ENCODE measurements around the gene UBA7.

UBA7 gene, protein sequence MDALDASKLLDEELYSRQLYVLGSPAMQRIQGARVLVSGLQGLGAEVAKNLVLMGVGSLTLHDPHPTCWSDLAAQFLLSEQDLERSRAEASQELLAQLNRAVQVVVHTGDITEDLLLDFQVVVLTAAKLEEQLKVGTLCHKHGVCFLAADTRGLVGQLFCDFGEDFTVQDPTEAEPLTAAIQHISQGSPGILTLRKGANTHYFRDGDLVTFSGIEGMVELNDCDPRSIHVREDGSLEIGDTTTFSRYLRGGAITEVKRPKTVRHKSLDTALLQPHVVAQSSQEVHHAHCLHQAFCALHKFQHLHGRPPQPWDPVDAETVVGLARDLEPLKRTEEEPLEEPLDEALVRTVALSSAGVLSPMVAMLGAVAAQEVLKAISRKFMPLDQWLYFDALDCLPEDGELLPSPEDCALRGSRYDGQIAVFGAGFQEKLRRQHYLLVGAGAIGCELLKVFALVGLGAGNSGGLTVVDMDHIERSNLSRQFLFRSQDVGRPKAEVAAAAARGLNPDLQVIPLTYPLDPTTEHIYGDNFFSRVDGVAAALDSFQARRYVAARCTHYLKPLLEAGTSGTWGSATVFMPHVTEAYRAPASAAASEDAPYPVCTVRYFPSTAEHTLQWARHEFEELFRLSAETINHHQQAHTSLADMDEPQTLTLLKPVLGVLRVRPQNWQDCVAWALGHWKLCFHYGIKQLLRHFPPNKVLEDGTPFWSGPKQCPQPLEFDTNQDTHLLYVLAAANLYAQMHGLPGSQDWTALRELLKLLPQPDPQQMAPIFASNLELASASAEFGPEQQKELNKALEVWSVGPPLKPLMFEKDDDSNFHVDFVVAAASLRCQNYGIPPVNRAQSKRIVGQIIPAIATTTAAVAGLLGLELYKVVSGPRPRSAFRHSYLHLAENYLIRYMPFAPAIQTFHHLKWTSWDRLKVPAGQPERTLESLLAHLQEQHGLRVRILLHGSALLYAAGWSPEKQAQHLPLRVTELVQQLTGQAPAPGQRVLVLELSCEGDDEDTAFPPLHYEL

DNA sequence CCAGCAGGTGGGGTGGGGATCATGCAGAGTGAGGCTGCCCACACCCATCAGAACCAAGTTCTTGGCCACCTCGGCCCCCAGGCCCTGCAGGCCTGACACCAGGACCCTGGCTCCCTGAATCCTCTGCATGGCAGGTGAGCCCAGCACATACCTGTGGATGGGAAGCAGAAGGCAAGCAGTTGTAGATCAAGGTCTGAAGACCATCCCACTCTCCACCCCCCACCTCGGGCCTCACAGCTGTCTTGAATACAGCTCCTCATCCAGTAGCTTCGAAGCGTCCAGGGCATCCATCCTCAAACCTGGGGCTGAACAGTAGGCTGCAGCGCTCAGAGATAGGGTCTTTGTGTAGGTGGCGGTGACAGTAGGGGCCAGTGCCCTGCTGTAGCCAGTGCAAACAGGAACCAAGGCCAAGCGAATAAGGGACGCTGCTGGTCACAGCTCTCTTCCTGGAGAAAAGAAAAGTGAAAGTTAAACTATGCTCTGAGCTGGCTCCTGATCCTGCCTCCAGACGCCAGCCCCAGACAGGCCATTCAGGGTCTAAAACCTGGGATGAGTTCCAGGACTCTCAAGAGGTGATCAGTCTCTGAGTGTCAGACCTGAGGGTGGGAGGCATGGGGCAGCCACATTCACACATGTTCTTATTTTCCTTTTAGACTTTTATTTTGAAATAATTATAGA, at the start of gene UBA7:
UBA7 (minus strand) TSS at position 457 of the 678 bp plus-strand sequence; CDS start at position 291, 166 bp downstream.
- intact Hi-C loops (cut with DNase I; ENCODE audit: low total_unique reads) = loop anchor here (10.0 kb wide), 2 partner anchors 109 to 111 kb away; partner anchors contain the start of gene MON1A
- Histone ChIP-seq H3K27me3 (no peaks in the 10 kb centered on the region), H3K9me3 (no peaks in the 10 kb centered on the region), H3K27ac (peak within 1 kb of the TSS; percentile 57 to 77), H3K4me3 (peak within 1 kb of the TSS; percentile 47 to 61), H3K4me1 (peaks cover 0 to 31% (median 20%) of the 10 kb centered on the region in 4 donors), H3K36me3 (peaks cover 8 to 40% (median 29%) of the 10 kb centered on the region in 3 donors)
- TF ChIP-seq, protein P1, sequence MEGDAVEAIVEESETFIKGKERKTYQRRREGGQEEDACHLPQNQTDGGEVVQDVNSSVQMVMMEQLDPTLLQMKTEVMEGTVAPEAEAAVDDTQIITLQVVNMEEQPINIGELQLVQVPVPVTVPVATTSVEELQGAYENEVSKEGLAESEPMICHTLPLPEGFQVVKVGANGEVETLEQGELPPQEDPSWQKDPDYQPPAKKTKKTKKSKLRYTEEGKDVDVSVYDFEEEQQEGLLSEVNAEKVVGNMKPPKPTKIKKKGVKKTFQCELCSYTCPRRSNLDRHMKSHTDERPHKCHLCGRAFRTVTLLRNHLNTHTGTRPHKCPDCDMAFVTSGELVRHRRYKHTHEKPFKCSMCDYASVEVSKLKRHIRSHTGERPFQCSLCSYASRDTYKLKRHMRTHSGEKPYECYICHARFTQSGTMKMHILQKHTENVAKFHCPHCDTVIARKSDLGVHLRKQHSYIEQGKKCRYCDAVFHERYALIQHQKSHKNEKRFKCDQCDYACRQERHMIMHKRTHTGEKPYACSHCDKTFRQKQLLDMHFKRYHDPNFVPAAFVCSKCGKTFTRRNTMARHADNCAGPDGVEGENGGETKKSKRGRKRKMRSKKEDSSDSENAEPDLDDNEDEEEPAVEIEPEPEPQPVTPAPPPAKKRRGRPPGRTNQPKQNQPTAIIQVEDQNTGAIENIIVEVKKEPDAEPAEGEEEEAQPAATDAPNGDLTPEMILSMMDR (IDR thresholded peaks at IDR 0.05) = no peak
- DNase-seq = peak; percentile 48 to 75

DNA sequence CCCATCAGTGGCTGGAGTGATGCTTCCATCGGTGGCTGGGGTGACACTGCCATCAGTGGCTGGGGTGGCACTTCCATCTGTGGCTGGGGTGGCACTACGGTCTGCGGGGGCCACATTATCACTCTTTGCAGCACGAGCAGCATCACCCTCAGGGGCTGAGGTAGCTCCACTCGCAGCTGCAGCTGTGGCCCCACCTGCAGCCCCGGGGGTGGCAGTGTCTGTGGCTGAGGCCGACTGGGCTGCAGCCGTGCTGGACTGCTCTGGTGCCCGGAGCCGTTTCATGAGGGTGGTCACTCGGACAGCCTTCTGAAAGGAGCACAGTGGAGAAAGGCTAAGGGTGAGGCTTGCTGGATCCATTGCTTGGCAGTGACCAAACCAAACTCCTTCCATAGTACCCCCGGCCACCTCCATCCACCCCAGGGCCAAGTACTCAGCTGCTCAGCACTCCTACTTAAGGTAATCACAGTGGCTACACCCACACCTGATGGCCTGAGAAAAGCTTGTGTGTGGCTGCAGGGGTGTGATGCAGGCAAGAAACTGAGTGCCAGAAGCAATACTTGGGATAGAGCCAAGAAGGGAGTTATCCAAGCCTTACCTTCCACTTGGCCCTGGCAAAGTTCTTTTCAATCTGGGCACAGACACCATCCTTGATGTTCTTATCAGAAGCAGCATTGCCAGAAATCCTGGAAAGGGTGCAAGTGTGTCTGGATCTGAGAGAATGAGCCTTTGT, 46.0 kb upstream of the UBA7 start:
- intact Hi-C loops (cut with DNase I; ENCODE audit: low total_unique reads) = no loop called here
- DNase-seq = no peak
- no peak overlapping the region for H3K27ac ChIP-seq
- peaks cover 0 to 14% (median 11%) of the 10 kb centered on the region in 4 donors for H3K4me1 ChIP-seq
- no peaks in the 10 kb centered on the region for H3K36me3 ChIP-seq
- TF ChIP-seq, protein P1 (IDR thresholded peaks at IDR 0.05) = no peak
- H3K9me3 ChIP-seq = no peaks in the 10 kb centered on the region
- peaks cover 0 to 8% of the 10 kb centered on the region in 2 donors for H3K27me3 ChIP-seq
- no peak overlapping the region for H3K4me3 ChIP-seq

DNA sequence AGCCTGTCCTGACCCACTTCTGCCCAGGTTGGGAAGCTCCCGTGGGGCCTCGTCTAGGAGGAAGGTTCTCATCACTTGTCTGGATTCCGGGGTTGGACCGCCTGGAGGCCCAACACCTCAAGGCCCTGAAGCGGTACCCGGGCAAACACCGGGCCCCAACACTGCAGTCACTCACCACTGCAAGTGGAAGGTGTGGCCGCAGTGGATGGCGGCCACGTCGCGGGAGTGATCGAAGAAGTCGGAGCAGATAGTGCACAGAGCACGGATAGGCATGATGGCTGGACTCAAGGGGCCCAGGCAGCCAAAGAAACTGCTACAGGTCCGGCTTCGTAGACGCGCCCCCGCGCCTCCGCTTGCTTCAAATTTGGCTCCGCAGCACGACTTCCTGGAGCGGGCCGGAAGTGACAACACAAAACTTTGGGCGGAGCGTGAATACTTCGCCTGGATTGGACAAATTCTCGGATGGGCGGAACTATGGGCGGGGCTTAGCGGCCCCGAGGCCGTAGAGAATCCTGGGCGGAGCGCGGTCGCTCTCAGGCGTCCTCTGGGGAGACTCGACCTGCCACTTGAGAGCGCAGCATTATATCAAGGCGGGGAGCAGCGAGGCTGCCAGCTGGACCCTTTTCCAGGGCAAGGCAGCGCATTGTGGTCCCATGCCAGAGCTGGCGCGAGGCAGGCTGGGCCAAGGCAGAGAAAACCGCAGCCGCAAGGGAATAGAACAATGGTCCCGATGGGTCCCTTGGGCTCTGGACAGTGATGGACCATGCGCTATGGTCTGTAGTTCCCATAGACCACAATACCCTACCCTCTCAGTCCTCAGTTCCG, 42.6 kb upstream of the UBA7 start, which contains the start of gene TRAIP:
TRAIP (minus strand) TSS at position 384 of the 825 bp plus-strand sequence; CDS start at position 273, 111 bp downstream.
- H3K4me1 ChIP-seq = peaks cover 0 to 14% (median 11%) of the 10 kb centered on the region in 4 donors
- H3K36me3 ChIP-seq = no peaks in the 10 kb centered on the region
- intact Hi-C loops (cut with DNase I; ENCODE audit: low total_unique reads) = no loop called here
- H3K27me3 ChIP-seq = no peaks in the 10 kb centered on the region
- H3K4me3 ChIP-seq = peak within 1 kb of the TSS; percentile 54 to 63
- H3K27ac ChIP-seq = peak within 1 kb of the TSS; percentile 76 to 86
- TF ChIP-seq, protein P1 (IDR thresholded peaks at IDR 0.05) = no peak
- peak; percentile 92 to 96 for DNase-seq
- no peaks in the 10 kb centered on the region for H3K9me3 ChIP-seq

DNA sequence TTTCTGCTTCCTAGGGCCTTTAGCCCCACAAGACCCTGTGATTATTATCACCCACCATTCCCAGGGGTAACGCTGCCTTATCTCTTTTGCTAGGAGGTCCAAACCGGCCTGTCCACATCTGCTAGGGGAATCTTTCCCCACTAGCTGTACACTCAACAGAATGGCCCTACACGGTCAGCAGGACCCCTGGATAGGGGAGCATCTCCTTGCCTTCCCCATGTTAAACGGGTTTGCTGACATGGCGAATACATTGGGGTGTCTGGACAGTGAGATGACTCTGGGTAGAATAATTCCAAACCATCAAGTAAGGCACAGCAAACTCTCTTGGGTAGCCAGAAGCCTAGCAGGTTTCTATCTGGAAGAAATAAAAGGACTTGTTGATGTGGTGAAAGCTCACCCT, 41.9 kb upstream of the UBA7 start:
- Histone ChIP-seq H3K36me3 (no peaks in the 10 kb centered on the region), H3K9me3 (no peaks in the 10 kb centered on the region), H3K27me3 (no peaks in the 10 kb centered on the region), H3K27ac (no peak overlapping the region), H3K4me1 (peaks cover 0 to 14% (median 11%) of the 10 kb centered on the region in 4 donors), H3K4me3 (peak overlapping the region; percentile 54 to 63)
- TF ChIP-seq, protein P1 (IDR thresholded peaks at IDR 0.05) = no peak
- no peak for DNase-seq
- intact Hi-C loops (cut with DNase I; ENCODE audit: low total_unique reads) = no loop called here
